ENCODE measurements around the gene SLC29A3. TPM values are rescaled to one million over a fixed set of nuclear protein-coding genes. Genes with fewer than 3 reads are reported as not detected.
A peak's percentile ranks its signal among the peaks of the same experiment; 100 is the strongest.

SLC29A3 gene
- total RNA-seq, 1 donor from 2014 or later = 3.4 TPM

DNA sequence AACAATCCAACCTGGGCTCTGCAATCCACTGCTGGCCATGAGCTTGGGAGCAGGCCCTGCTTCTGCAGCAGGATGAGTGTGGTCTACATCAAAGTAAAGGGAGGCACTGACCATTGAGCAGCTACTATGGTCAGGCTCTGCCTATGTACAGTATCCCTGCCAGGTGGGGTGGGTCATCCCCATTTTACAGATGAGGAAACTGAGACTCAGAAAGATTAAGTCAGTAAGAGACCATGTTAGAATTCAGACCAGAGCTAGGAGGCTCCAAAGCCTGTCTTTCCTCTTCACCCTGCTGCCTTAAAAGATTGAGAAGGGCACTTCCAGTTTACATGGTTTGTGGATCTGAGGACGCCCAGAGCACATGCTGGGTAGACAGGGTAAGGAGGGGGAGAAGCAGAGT is 50.5 kb downstream of the SLC29A3 start:
- no peak for DNase-seq (ENCODE audit: low read depth)

DNA sequence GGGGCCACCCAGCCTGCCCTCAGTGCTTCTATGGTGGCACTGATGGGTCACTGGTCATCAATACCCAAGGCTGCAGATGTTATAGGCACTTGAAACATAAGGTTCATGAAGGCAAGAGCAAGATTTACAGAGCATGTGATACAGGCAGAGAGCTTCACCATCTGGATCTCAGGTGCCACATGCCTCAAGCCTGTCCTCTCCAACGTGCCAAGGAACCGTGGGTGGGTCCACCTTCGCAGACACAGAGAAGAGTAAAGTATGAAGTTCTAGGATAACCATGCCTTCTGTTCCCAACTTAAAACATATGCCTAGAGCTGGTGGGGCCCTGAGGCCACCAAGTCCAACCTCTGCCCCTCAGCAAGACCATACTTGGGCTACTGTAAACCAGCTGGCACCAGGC is 51.0 kb downstream of the SLC29A3 start:
- no peak for DNase-seq (ENCODE audit: low read depth)

DNA sequence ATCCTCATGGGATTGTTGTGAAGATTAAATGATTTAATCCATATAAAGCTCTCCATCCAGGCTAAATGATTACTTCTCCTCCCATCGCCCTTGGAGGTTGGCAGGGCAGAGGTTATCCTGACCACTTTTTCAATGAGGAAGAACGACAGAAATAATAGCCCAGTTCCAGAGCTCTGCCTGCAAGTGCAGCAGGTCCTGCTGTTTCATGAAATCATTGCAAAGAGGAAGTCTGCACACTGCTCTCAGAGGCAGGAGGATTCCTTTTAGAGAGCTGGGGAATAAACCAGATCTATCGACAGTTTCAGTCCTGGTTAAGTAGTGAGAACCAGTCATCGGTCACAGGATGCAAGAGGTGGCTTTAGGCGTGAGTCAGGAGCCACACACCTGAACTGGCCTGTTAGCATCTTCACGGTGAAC is 52.7 kb downstream of the SLC29A3 start:
- DNase-seq (ENCODE audit: low read depth) = no peak

DNA sequence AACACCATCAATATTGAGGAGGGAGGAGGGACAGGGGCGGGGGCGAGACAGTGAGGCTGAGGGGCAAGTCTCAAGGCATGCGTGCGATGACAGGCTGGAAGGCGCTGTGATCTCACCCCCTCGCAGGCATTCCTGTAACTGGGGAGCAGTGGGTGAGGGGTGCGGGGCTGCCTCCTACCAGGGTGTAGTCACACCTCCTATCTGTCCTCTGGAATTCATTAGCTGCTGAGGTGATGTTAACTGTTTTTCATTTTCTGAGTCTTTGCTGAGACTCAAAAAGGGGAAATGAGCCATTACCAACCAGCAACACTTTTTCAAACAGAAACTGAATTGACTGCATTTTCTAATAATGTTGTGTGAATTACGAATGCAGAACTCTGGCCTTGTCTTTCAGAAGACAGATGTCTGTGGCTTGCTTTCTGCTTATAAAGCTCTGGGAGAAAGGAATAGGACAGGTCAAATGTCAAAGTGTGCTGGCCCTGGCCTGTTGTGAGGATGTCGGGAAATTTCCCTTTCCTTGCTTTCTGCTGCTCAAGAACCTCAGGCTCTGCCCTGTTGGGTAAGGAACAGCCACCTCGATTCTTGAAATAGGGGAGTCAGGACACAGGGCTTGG is 53.9 kb downstream of the SLC29A3 start:
- no peak for DNase-seq (ENCODE audit: low read depth)

GRCh38 chr10:71374481-71375233 is 55.6 kb downstream of the SLC29A3 start:
- DNase-seq (ENCODE audit: low read depth) = no peak

DNA sequence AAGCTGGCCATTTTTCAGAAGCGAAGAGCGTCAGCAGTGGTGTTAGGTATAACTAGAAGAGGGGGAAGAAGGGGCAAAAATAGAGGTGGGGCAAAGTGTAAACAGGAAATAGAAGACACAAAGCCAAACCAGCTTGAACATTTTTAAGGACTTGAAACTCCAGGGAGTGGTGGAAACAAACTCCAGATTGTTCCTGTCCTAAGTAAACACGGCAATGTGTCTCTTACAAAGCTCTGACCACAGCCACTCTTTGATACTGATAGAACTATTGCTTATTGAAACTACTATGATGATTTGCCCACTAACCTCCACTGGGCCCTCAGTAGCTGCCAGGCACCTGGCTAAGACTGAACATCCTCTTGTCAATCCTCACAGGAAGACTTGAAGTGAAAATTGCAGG is 56.9 kb downstream of the SLC29A3 start:
- no peak for DNase-seq (ENCODE audit: low read depth)

GRCh38 chr10:71378336-71379117 is 59.5 kb downstream of the SLC29A3 start:
- DNase-seq (ENCODE audit: low read depth) = no peak

- DNase-seq (ENCODE audit: low read depth) = no peak
These were observed 60.2 kb downstream of the SLC29A3 start for GRCh38 chr10:71379118-71379766.

- no peak for DNase-seq (ENCODE audit: low read depth)
These were observed 61.8 kb downstream of the SLC29A3 start for GRCh38 chr10:71380841-71381240.

GRCh38 chr10:71381611-71382010 is 62.6 kb downstream of the SLC29A3 start:
- DNase-seq (ENCODE audit: low read depth) = no peak

GRCh38 chr10:71382028-71382427 is 63.0 kb downstream of the SLC29A3 start:
- no peak for DNase-seq (ENCODE audit: low read depth)

DNA sequence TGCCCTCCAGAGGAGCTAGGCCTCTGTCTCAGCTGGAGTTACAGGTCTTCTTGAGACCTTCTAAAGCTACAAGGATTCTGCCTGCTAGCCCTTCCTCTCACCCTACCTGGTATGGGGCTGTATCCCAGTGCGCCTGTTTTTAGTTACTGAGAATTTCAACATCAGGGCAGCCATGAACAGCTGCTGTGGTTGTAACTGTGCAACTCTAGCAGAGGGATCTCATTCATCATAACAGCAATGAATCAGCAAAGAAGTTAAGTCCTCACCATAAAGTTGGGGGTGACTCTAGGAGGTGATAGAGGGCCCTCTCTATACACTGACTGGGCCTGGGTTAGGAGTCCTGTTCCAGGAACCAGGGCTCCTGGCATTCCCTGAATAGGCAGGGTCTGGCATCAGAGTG is 63.7 kb downstream of the SLC29A3 start:
- DNase-seq (ENCODE audit: low read depth) = no peak

DNA sequence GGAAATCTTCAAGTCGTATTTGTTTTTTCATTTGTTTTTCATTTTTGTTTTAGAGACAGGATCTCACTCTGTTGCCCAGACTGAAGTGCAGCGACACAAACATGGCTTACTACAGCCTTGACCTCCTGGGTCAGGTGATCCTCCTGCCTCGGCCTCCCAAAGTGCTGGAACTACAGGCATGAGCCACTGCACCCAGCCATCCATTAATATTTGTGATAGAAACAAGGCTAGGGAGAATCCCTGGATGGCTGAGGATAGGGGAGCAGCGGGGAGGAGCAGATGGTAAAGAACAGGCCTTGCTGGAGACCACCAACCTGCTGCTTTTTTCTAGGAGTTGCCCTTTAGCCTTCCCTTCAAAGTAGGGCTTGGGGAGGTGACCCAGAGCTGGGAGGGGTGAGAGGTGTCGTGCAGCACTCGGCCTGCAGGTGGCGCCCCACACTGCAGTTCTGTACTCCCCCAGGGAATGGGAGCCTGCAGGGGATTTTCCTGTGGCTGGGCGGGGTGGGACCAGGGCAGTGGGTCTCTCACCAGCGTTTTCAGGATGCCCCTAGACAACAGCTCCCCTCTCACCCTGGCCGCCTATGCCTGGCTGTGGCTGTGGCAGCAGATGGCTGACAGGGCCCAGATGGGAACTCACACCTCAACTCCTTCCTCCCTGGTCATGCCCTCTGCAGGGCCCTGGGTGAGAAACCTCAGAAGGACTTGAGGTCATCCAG is 65.1 kb downstream of the SLC29A3 start:
- peak; percentile 4 for DNase-seq (ENCODE audit: low read depth)

DNA sequence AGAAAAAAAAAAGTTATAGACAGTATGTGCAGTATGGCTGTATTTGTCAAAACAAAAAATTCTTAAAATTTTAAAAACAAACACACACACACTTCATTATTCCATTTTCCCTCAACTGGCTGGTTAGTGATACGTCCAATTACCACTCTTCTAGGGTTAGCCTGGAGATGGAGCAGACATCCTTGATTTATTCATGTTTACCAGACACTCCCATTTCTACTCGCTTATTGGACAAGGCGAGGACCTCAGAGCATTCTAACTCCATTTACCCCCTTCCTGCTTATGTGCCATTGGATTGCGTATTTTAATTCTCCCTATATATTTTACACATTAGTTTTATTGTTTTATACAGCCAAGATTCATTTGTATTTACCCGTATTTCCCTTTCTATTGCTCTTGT is 69.1 kb downstream of the SLC29A3 start:
- no peak for DNase-seq (ENCODE audit: low read depth)

DNA sequence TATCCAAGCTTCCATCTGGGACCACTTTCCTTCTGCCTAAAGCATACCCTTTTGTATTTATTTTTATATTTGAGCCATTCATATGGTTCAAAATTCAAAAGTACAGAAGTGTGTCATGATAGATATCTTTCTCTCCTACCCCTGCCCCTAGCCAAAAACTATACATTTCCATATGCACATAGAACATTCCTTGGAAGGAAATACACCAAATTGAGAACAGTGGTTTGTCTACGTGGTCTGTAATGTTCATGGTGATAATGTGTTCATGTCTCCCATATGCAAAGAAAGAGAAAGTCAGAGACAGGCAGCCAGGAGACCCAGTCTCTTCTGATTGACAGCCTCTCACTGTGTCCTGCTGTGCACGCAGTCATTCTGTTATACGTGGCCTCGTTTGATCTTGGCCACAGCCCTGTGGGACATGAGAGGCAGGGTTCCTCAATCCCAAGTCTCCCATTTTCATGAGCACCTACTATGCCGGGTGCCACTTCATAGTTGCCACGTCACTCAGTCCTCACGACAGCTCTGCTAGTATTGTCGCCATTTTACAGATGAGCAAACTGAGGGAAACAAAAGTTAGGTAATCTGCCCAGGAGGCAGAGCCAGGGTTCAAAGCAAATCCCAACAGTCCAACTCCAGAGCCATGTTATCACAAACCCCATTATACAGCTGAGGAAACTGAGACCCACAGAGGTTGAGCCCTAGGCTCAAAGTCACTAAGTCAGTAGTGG is 69.7 kb downstream of the SLC29A3 start:
- DNase-seq (ENCODE audit: low read depth) = no peak

DNA sequence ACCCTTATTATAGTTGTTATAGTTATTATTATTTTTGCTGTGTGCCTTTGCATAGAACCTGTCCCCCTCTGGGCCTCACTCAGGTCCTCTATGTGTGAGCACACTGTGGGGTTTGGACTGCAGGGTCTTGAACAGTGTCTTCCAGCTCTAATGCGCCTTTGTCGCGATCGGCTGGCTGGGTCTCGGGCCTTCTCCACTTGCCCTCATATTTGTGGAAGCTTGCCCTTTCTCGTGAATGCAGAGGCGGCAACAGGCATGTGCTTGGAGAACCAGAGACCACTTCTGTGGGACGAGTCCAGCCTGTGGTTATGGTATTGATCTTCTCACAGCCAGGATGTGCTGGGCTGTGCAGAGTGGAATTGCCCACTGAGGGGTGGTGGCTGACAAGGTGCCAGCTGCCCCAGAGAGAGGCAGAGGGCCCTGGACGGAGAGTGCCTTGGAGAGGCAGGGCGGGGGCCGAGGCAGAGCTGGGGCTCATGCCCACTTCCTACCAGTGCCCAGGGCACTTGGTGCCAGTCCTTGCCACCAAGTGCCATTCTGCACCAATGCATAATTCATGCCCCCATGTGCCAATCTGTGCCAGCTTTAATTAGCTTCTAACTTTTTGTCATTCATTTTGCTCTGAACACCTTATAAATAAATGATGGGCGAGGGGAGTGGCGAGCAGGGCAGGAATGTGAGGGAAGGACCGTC is 70.9 kb downstream of the SLC29A3 start:
- DNase-seq (ENCODE audit: low read depth) = no peak

DNA sequence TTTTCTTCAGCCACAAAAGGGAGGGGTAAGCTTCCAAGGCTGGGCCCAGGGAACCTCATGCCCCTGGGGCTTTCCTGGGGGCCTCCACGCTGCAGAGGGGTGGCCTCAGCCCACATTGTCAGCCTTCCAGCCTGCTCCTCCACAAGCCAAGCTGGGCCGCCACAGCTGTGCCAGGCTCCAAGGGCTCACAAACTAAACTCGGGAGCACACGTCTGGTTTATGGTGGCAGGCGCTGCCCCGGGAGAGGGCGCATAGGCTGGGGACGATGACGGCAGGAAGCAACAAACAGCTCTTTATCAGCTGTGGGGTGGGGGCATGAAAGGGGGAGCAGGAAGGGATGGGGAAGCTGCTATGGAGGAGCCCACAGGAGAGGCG is 71.4 kb downstream of the SLC29A3 start:
- no peak for DNase-seq (ENCODE audit: low read depth)

GRCh38 chr10:71390921-71391690 is 72.0 kb downstream of the SLC29A3 start:
- no peak for DNase-seq (ENCODE audit: low read depth)

- DNase-seq (ENCODE audit: low read depth) = no peak
These were observed 72.6 kb downstream of the SLC29A3 start for GRCh38 chr10:71391701-71392100.

- no peak for DNase-seq (ENCODE audit: low read depth)
These were observed 73.2 kb downstream of the SLC29A3 start for GRCh38 chr10:71392292-71392691.

Data from renal cortical epithelial cell (primary cell).